GM10266 (cell line): ENCODE measurements around the gene UQCRH.

Experiments
- DNase-seq: peaks from one replicate; pipeline ENCODE4 v3.0.0; 2012; ENCODE audit errors: extremely low spot score
- TF ChIP-seq, protein P1 (sequence below): IDR thresholded peaks from 2 replicates; pipeline ENCODE4 v1.5.1; 2012; ENCODE audit warnings: mild to moderate bottlenecking, low read depth; ENCODE audit not compliant: control insufficient read depth, insufficient read depth; ENCODE audit errors: missing control alignments

The UQCRH gene

DNA sequence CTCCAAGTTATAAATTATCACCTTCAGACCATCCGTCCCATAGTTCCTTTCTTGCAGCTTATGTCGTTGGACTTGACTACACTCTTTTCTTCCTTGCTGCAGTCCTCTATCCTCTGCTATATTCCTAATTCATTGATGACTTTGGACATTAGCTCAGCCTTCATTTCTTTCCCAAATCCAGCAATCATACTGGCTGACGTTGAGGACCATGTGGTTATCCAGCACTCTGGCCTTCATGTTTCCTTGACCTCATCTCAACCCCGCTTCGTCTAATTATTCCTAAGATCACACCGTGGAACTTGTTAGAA is 28.5 kb upstream of the UQCRH start:
- TF ChIP-seq, protein P1, sequence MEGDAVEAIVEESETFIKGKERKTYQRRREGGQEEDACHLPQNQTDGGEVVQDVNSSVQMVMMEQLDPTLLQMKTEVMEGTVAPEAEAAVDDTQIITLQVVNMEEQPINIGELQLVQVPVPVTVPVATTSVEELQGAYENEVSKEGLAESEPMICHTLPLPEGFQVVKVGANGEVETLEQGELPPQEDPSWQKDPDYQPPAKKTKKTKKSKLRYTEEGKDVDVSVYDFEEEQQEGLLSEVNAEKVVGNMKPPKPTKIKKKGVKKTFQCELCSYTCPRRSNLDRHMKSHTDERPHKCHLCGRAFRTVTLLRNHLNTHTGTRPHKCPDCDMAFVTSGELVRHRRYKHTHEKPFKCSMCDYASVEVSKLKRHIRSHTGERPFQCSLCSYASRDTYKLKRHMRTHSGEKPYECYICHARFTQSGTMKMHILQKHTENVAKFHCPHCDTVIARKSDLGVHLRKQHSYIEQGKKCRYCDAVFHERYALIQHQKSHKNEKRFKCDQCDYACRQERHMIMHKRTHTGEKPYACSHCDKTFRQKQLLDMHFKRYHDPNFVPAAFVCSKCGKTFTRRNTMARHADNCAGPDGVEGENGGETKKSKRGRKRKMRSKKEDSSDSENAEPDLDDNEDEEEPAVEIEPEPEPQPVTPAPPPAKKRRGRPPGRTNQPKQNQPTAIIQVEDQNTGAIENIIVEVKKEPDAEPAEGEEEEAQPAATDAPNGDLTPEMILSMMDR: no peak
- DNase-seq: no peak

GRCh38 chr1:46277658-46278373 is 25.7 kb upstream of the UQCRH start:
- TF ChIP-seq, protein P1: no peak
- no peak for DNase-seq

GRCh38 chr1:46278807-46279206 is 24.7 kb upstream of the UQCRH start:
- TF ChIP-seq, protein P1: no peak
- DNase-seq: no peak

DNA sequence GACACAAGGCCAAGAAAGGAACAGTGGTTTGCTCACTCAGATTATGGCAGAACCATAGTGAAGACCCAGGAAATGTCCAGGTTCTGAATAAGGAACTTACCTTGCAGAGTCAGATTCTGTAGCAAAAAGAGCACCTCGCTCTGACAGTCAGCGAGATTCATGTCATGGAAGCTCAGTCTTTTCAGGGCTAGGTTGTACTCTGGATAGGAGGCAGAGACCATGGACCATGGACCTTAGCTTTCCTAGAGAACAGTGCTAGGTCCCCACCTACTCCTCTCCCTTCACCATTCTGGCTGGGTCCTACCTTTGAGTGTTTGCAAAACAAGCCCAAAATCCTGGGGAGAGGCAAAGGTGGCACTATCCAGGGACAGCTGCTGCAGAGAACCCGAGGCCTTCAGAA is 23.4 kb upstream of the UQCRH start:
- TF ChIP-seq, protein P1: no peak
- DNase-seq: no peak

DNA sequence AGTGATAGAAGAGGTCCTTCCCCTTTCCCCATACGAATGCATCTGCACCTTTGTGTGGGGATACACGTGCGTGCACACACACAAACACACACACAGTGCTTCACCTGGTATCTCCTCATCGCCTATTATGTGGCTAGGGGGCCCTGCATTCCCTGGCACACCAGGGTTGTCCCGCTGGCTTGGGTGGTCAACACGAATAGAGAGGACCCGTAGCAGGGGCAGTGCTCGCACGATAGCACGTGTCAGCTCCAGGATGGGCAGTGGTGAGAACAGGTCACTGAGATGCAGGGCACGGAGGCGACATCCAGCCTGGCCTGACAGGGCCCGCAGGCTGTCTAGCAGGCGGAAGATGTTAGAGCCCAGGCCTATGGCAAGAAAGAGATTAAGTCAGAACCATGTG is 22.5 kb upstream of the UQCRH start:
- TF ChIP-seq, protein P1: no peak
- DNase-seq: no peak

DNA sequence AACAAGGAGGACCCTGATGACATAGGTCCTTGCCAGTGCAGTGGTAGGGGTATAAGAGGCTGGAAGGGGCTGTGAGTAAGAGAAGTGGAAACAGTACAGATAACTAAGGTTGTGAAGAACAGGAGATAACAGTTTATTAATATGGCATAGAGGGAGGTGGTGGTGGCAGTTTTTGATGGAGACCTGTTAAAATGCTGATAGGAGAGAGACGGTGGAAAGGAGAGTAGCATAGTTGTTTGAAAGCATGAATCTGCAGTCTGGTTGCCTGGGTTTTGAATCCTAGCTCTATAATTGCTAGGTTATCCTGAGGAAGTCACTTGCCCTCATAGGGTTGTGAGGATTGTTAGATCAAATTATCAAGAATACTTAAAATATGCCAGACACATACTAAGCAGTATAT is 19.4 kb upstream of the UQCRH start:
- DNase-seq: no peak
- TF ChIP-seq, protein P1: no peak

- DNase-seq: no peak
- TF ChIP-seq, protein P1: no peak
Measured at GRCh38 chr1:46284597-46285564, 18.6 kb upstream of the UQCRH start.
